ENCODE results near the gene PCDHGA8.

- TF ChIP-seq CTCF (IDR thresholded peaks at IDR 0.05; ENCODE audit: borderline replicate concordance, extremely low read depth, low read length, poor library complexity, severe bottlenecking) (no peak), EZH2 (IDR thresholded peaks at IDR 0.05; ENCODE audit: borderline replicate concordance, low read depth, low read length, severe bottlenecking) (no peak)
Measured at GRCh38 chr5:141356950-141357349, 35.5 kb upstream of the PCDHGA8 start.

Measured in DND-41 (cell line).